Uterus (tissue), 2 donors: ENCODE measurements around the gene NHEJ1.

Source experiments
- POLR2A ChIP-seq, 2 donors: fragments of 450-650 bp; IDR thresholded peaks; one replicate each; pipeline ENCODE4 v1.6.1; 2016; ENCODE audit warnings: antibody characterized with exemption in 2 of 2, mild to moderate bottlenecking in 1 of 2, moderate library complexity in 1 of 2
- TF ChIP-seq, protein P1 (sequence below), 4 experiments: fragments of 200-600 bp in 2 of 4; fragments of 450-650 bp in 2 of 4; sonication (generic) in 2 of 4; IDR thresholded peaks; one replicate each; pipeline ENCODE4 v1.5.1; 2016 to 2019; ENCODE audit warnings: antibody characterized with exemption in 4 of 4, mild to moderate bottlenecking in 2 of 4, moderate library complexity in 1 of 4

DNA sequence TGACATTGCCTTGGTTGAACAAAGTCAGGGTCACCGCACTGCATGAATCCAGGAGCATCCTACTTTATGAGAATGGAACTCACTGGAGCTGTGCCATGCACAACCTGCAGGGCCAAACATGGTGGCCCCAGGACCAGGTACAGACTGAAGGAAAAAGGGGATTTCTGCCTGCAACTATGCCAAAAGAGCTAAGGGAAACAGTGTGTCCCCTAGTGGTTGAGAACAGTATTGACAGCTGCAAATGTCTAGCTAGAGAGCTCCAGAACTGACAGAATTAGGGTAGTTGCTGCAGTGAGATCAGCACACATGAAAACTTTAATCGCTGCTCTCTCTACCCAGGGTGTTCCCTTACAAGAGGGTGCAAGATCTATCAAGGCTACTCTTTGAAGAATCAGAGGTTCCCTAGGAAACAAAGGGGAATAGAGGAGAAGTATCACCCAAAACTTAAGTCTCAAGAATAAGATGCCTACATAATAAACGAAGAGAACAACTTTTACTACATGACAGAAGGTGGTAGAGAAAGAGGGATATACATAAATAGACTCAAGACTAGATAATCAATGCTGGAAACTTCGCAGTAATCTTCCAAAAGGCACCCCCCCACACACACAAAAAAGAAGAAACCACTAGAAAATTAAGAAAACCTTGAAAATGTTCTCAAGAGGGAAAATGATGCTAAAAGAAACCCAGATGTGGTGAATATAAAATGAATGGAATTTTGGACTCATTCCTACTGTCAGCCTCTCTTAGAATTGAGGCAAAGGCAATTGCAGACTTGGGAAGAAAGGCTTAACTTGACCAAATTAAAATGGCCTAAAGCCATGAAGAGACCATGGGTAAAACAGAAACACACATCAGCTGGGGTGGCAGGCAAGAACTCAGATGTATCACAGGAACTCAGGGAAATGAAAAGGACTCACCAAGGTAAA, 56.2 kb downstream of the NHEJ1 start:
- TF ChIP-seq POLR2A (IDR thresholded peaks at IDR 0.05), result no peak
- TF ChIP-seq, protein P1, sequence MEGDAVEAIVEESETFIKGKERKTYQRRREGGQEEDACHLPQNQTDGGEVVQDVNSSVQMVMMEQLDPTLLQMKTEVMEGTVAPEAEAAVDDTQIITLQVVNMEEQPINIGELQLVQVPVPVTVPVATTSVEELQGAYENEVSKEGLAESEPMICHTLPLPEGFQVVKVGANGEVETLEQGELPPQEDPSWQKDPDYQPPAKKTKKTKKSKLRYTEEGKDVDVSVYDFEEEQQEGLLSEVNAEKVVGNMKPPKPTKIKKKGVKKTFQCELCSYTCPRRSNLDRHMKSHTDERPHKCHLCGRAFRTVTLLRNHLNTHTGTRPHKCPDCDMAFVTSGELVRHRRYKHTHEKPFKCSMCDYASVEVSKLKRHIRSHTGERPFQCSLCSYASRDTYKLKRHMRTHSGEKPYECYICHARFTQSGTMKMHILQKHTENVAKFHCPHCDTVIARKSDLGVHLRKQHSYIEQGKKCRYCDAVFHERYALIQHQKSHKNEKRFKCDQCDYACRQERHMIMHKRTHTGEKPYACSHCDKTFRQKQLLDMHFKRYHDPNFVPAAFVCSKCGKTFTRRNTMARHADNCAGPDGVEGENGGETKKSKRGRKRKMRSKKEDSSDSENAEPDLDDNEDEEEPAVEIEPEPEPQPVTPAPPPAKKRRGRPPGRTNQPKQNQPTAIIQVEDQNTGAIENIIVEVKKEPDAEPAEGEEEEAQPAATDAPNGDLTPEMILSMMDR (IDR thresholded peaks at IDR 0.05), result peak in 1 of 4 experiments; percentile 27
